Thyroid gland (tissue), 4 donors: Measurements from ENCODE around the gene RHBDD2. TPM values are rescaled to one million over a fixed set of nuclear protein-coding genes. Genes with fewer than 3 reads are reported as not detected.
"Not testable (repeated sequence)": the region's sequence is repeated elsewhere in the genome, so short reads cannot be mapped to it uniquely, and the experiment has no call there.

ENCODE experiments used
- DNase-seq, 2 donors: peaks; one replicate each; pipeline ENCODE4 v3.0.0-alpha.2; 2019
- H3K27ac ChIP-seq, 3 donors: fragments of 200-600 bp; sonication (generic); 1 replicate in 2 of 3; 2 replicates in 1 of 3; pipeline ENCODE4 v1.5.1; 2016 to 2019; ENCODE audit warnings: mild to moderate bottlenecking in 1 of 3, moderate library complexity in 1 of 3
- H3K27me3 ChIP-seq: fragments of 200-600 bp; sonication (generic); one replicate; pipeline ENCODE4 v1.5.1; 2019
- H3K36me3 ChIP-seq, 2 donors: fragments of 200-600 bp; sonication (generic); one replicate each; pipeline ENCODE4 v1.5.1; 2016 to 2019
- H3K4me1 ChIP-seq, 2 donors: fragments of 200-600 bp; sonication (generic); one replicate each; pipeline ENCODE4 v1.5.1; 2017 to 2019
- H3K4me3 ChIP-seq, 3 donors: fragments of 200-600 bp; sonication (generic); replicated peaks in 1 of 3; 1 replicate in 2 of 3; 2 replicates in 1 of 3; pipeline ENCODE4 v1.5.1; 2016; ENCODE audit warnings: mild to moderate bottlenecking in 1 of 3
- H3K9me3 ChIP-seq: fragments of 200-600 bp; sonication (generic); one replicate; pipeline ENCODE4 v1.5.1; 2017
- CTCF ChIP-seq, 6 experiments: fragments of 200-600 bp in 3 of 6; fragments of 450-650 bp in 3 of 6; sonication (generic) in 3 of 6; IDR thresholded peaks; one replicate each; pipeline ENCODE4 v1.5.1; 2016 to 2019; ENCODE audit warnings: antibody characterized with exemption in 6 of 6, mild to moderate bottlenecking in 2 of 6, inconsistent platforms in 1 of 6, moderate library complexity in 1 of 6
- POLR2A ChIP-seq, 2 donors: fragments of 450-650 bp; IDR thresholded peaks; one replicate each; pipeline ENCODE4 v1.6.1; 2017; ENCODE audit warnings: antibody characterized with exemption in 2 of 2, mild to moderate bottlenecking in 2 of 2, moderate library complexity in 1 of 2
- WGBS, 2 donors: methylation state at CpG; one replicate each; pipeline ENCODE4 v1.1.5; 2017; 5-methylcytosine and 5-hydroxymethylcytosine counted together
- intact Hi-C: fragments of 100-400 bp; cut with DNase I; formaldehyde crosslinking; loops from one replicate; pipeline ENCODE4 v1.15.1; 2023
- total RNA-seq, 4 donors: library from RNA; depleted of rRNA; stranded (reverse); fragments of >200 nt; gene quantifications; one replicate each; pipeline ENCODE4 v1.2.3, GENCODE V29; 2016

Gene RHBDD2
- total RNA-seq, 4 donors from 2014 or later = 68.9 to 170 (median 129) TPM

GRCh38 chr7:75840029-75840428 lies 38.8 kb upstream of the RHBDD2 start:
- DNase-seq = no peak
- WGBS, 2 donors = 80 to 90% methylated on average over 3 of the region's 3 CpGs
- Histone ChIP-seq H3K4me3 (no peak overlapping the region), H3K27ac (no peak overlapping the region), H3K9me3 (no peaks in the 10 kb centered on the region), H3K4me1 (no peaks in the 10 kb centered on the region), H3K27me3 (no peaks in the 10 kb centered on the region), H3K36me3 (no peaks in the 10 kb centered on the region)
- intact Hi-C loops = no loop called here
- no peak for TF ChIP-seq CTCF (IDR thresholded peaks at IDR 0.05)
- no peak for TF ChIP-seq POLR2A (IDR thresholded peaks at IDR 0.05)

GRCh38 chr7:75842836-75843446 lies 35.9 kb upstream of the RHBDD2 start:
- Histone ChIP-seq H3K36me3 (no peaks in the 10 kb centered on the region), H3K4me3 (no peak overlapping the region), H3K4me1 (no peaks in the 10 kb centered on the region), H3K27ac (peak overlapping the region in 1 of 3 donors; percentile 35), H3K27me3 (no peaks in the 10 kb centered on the region), H3K9me3 (no peaks in the 10 kb centered on the region)
- 70 to 71% methylated on average over 8 of the region's 8 CpGs for WGBS, 2 donors
- TF ChIP-seq POLR2A (IDR thresholded peaks at IDR 0.05) = no peak
- TF ChIP-seq CTCF (IDR thresholded peaks at IDR 0.05) = no peak
- DNase-seq = no peak
- intact Hi-C loops = no loop called here

- Histone ChIP-seq H3K27ac (no peak overlapping the region), H3K36me3 (no peaks in the 10 kb centered on the region), H3K4me3 (no peak overlapping the region), H3K9me3 (no peaks in the 10 kb centered on the region), H3K27me3 (no peaks in the 10 kb centered on the region), H3K4me1 (no peaks in the 10 kb centered on the region)
- no peak for TF ChIP-seq CTCF (IDR thresholded peaks at IDR 0.05)
- TF ChIP-seq POLR2A (IDR thresholded peaks at IDR 0.05) = no peak
- intact Hi-C loops = no loop called here
- no peak for DNase-seq
- WGBS, 2 donors = 94 to 96% methylated on average over 9 of the region's 9 CpGs
Observed at GRCh38 chr7:75843613-75844116, 35.2 kb upstream of the RHBDD2 start.

GRCh38 chr7:75844158-75844557 lies 34.7 kb upstream of the RHBDD2 start:
- Histone ChIP-seq H3K4me3 (no peak overlapping the region), H3K27ac (no peak overlapping the region), H3K27me3 (no peaks in the 10 kb centered on the region), H3K4me1 (no peaks in the 10 kb centered on the region), H3K36me3 (no peaks in the 10 kb centered on the region), H3K9me3 (no peaks in the 10 kb centered on the region)
- DNase-seq = no peak
- intact Hi-C loops = no loop called here
- 83 to 95% methylated on average over 5 of the region's 5 CpGs for WGBS, 2 donors
- no peak for TF ChIP-seq CTCF (IDR thresholded peaks at IDR 0.05)
- TF ChIP-seq POLR2A (IDR thresholded peaks at IDR 0.05) = no peak

GRCh38 chr7:75845132-75845531 lies 33.7 kb upstream of the RHBDD2 start:
- WGBS, 2 donors = 59 to 63% methylated on average over 6 of the region's 6 CpGs
- H3K27me3 ChIP-seq, H3K4me3 ChIP-seq, H3K36me3 ChIP-seq, intact Hi-C loops, H3K4me1 ChIP-seq, H3K9me3 ChIP-seq: not testable (repeated sequence)
- peak overlapping the region in 1 of 3 donors; percentile 39 for H3K27ac ChIP-seq
- peak in 1 of 2 donors; percentile 14 for DNase-seq
